ENCODE measurements around the gene ALX4.

Gene ALX4

GRCh38 chr11:44308923-44309477, 939 bp downstream of the ALX4 start:
- Histone ChIP-seq H3K4me3 (ENCODE audit: low read length in 2 of 2) (peak overlapping the region; percentile 3 to 27), H3K18ac (ENCODE audit: low read length) (peak overlapping the region; percentile 21), H3K4me1 (ENCODE audit: control insufficient read depth in 2 of 2, insufficient read depth in 1 of 2, low read depth in 1 of 2, low read length in 2 of 2) (peaks cover 4 to 15% of the 10 kb centered on the region in 2 donors), H2BK15ac (ENCODE audit: low read length) (peak overlapping the region; percentile 21), H4K91ac (ENCODE audit: low read depth, low read length, poor library complexity) (no peak overlapping the region), H3K4me2 (ENCODE audit: insufficient read depth, low read length, poor library complexity, severe bottlenecking) (peak overlapping the region; percentile 63), H3K36me3 (replicated peaks in 1 of 2; ENCODE audit: control insufficient read depth in 2 of 2, insufficient read depth in 2 of 2, low read length in 2 of 2) (no peaks in the 10 kb centered on the region), H4K8ac (ENCODE audit: low read depth, low read length) (no peak overlapping the region), H2AK5ac (ENCODE audit: low read depth, low read length) (peak overlapping the region; percentile 40), H2BK12ac (ENCODE audit: low read length) (no peak overlapping the region), H3K27ac (replicated peaks; ENCODE audit: low read length) (no peak overlapping the region), H2AFZ (ENCODE audit: low read length) (peak overlapping the region; percentile 85), H3K9ac (ENCODE audit: low read depth, low read length, poor library complexity) (no peak overlapping the region), H3K14ac (ENCODE audit: low read length) (no peak overlapping the region), H2BK5ac (ENCODE audit: low read length) (no peak overlapping the region), H2BK120ac (ENCODE audit: low read depth, low read length) (no peak overlapping the region), H3K23ac (ENCODE audit: low read depth, low read length, poor library complexity) (peak overlapping the region; percentile 94), H3K27me3 (ENCODE audit: control insufficient read depth in 3 of 3, insufficient read depth in 3 of 3, low read depth in 1 of 3, low read length in 3 of 3) (peaks cover 78 to 100% (median 100%) of the 10 kb centered on the region in 3 experiments), H3K9me3 (replicated peaks in 1 of 2; ENCODE audit: control insufficient read depth in 2 of 2, insufficient read depth in 1 of 2, low read depth in 1 of 2, low read length in 2 of 2) (peaks cover 0 to 2% of the 10 kb centered on the region in 2 donors), H3K4ac (ENCODE audit: low read length) (no peak overlapping the region), H3K79me1 (ENCODE audit: low read depth, low read length) (no peaks in the 10 kb centered on the region)
- no CpG with 5 or more reads among the region's 57 CpGs for WGBS, 2 donors (ENCODE audit: extremely low coverage in 2 of 2, insufficient read length in 2 of 2, insufficient replicate concordance in 1 of 2)
- DNase-seq (ENCODE audit: low spot score): no peak

GRCh38 chr11:44308256-44308922, 1.6 kb downstream of the ALX4 start:
- Histone ChIP-seq H2BK120ac (ENCODE audit: low read depth, low read length) (no peak overlapping the region), H4K8ac (ENCODE audit: low read depth, low read length) (no peak overlapping the region), H3K18ac (ENCODE audit: low read length) (peak overlapping the region; percentile 5), H2BK5ac (ENCODE audit: low read length) (no peak overlapping the region), H2BK12ac (ENCODE audit: low read length) (no peak overlapping the region), H3K4me3 (ENCODE audit: low read length in 2 of 2) (no peak overlapping the region), H4K91ac (ENCODE audit: low read depth, low read length, poor library complexity) (no peak overlapping the region), H3K79me1 (ENCODE audit: low read depth, low read length) (no peaks in the 10 kb centered on the region), H3K14ac (ENCODE audit: low read length) (no peak overlapping the region), H2BK15ac (ENCODE audit: low read length) (no peak overlapping the region), H3K9me3 (replicated peaks in 1 of 2; ENCODE audit: control insufficient read depth in 2 of 2, insufficient read depth in 1 of 2, low read depth in 1 of 2, low read length in 2 of 2) (peaks cover 0 to 2% of the 10 kb centered on the region in 2 donors), H3K23ac (ENCODE audit: low read depth, low read length, poor library complexity) (no peak overlapping the region), H2AK5ac (ENCODE audit: low read depth, low read length) (peak overlapping the region; percentile 59), H3K4me1 (ENCODE audit: control insufficient read depth in 2 of 2, insufficient read depth in 1 of 2, low read depth in 1 of 2, low read length in 2 of 2) (peaks cover 4 to 15% of the 10 kb centered on the region in 2 donors), H3K36me3 (replicated peaks in 1 of 2; ENCODE audit: control insufficient read depth in 2 of 2, insufficient read depth in 2 of 2, low read length in 2 of 2) (no peaks in the 10 kb centered on the region), H3K4ac (ENCODE audit: low read length) (no peak overlapping the region), H3K27me3 (ENCODE audit: control insufficient read depth in 3 of 3, insufficient read depth in 3 of 3, low read depth in 1 of 3, low read length in 3 of 3) (peaks cover 78 to 100% (median 100%) of the 10 kb centered on the region in 3 experiments), H3K9ac (ENCODE audit: low read depth, low read length, poor library complexity) (no peak overlapping the region), H2AFZ (ENCODE audit: low read length) (no peak overlapping the region), H3K27ac (replicated peaks; ENCODE audit: low read length) (no peak overlapping the region), H3K4me2 (ENCODE audit: insufficient read depth, low read length, poor library complexity, severe bottlenecking) (no peak overlapping the region)
- no peak for DNase-seq (ENCODE audit: low spot score)
- WGBS, 2 donors (ENCODE audit: extremely low coverage in 2 of 2, insufficient read length in 2 of 2, insufficient replicate concordance in 1 of 2): no CpG with 5 or more reads among the region's 20 CpGs

- no CpG with 5 or more reads among the region's 10 CpGs for WGBS, 2 donors (ENCODE audit: extremely low coverage in 2 of 2, insufficient read length in 2 of 2, insufficient replicate concordance in 1 of 2)
- Histone ChIP-seq H4K8ac (ENCODE audit: low read depth, low read length) (no peak overlapping the region), H3K79me1 (ENCODE audit: low read depth, low read length) (no peaks in the 10 kb centered on the region), H3K4ac (ENCODE audit: low read length) (no peak overlapping the region), H2BK15ac (ENCODE audit: low read length) (no peak overlapping the region), H4K91ac (ENCODE audit: low read depth, low read length, poor library complexity) (no peak overlapping the region), H3K23ac (ENCODE audit: low read depth, low read length, poor library complexity) (peak overlapping the region; percentile 52), H2BK5ac (ENCODE audit: low read length) (no peak overlapping the region), H3K4me3 (ENCODE audit: low read length in 2 of 2) (peak overlapping the region in 1 of 2 donors; percentile 3), H3K9me3 (replicated peaks in 1 of 2; ENCODE audit: control insufficient read depth in 2 of 2, insufficient read depth in 1 of 2, low read depth in 1 of 2, low read length in 2 of 2) (peaks cover 0 to 4% of the 10 kb centered on the region in 2 donors), H2AFZ (ENCODE audit: low read length) (no peak overlapping the region), H3K27ac (replicated peaks; ENCODE audit: low read length) (no peak overlapping the region), H3K4me1 (ENCODE audit: control insufficient read depth in 2 of 2, insufficient read depth in 1 of 2, low read depth in 1 of 2, low read length in 2 of 2) (peaks cover 4 to 15% of the 10 kb centered on the region in 2 donors), H3K18ac (ENCODE audit: low read length) (peak overlapping the region; percentile 52), H3K36me3 (replicated peaks in 1 of 2; ENCODE audit: control insufficient read depth in 2 of 2, insufficient read depth in 2 of 2, low read length in 2 of 2) (no peaks in the 10 kb centered on the region), H2BK12ac (ENCODE audit: low read length) (no peak overlapping the region), H3K14ac (ENCODE audit: low read length) (peak overlapping the region; percentile 76), H2AK5ac (ENCODE audit: low read depth, low read length) (peak overlapping the region; percentile 59), H3K4me2 (ENCODE audit: insufficient read depth, low read length, poor library complexity, severe bottlenecking) (no peak overlapping the region), H2BK120ac (ENCODE audit: low read depth, low read length) (no peak overlapping the region), H3K9ac (ENCODE audit: low read depth, low read length, poor library complexity) (peak overlapping the region; percentile 63), H3K27me3 (ENCODE audit: control insufficient read depth in 3 of 3, insufficient read depth in 3 of 3, low read depth in 1 of 3, low read length in 3 of 3) (peaks cover 85 to 100% (median 100%) of the 10 kb centered on the region in 3 experiments)
- no peak for DNase-seq (ENCODE audit: low spot score)
Measured at GRCh38 chr11:44307340-44308099, 2.4 kb downstream of the ALX4 start.

GRCh38 chr11:44306918-44307244, 3.1 kb downstream of the ALX4 start:
- H2AK5ac ChIP-seq (ENCODE audit: low read depth, low read length): peak overlapping the region; percentile 77
- no peak overlapping the region for H2BK15ac ChIP-seq (ENCODE audit: low read length)
- H3K23ac ChIP-seq (ENCODE audit: low read depth, low read length, poor library complexity): no peak overlapping the region
- peak overlapping the region; percentile 52 for H3K18ac ChIP-seq (ENCODE audit: low read length)
- no peak overlapping the region for H3K4me3 ChIP-seq (ENCODE audit: low read length in 2 of 2)
- H2BK12ac ChIP-seq (ENCODE audit: low read length): no peak overlapping the region
- H3K9ac ChIP-seq (ENCODE audit: low read depth, low read length, poor library complexity): no peak overlapping the region
- no peak overlapping the region for H2BK120ac ChIP-seq (ENCODE audit: low read depth, low read length)
- H3K4me2 ChIP-seq (ENCODE audit: insufficient read depth, low read length, poor library complexity, severe bottlenecking): no peak overlapping the region
- H3K4ac ChIP-seq (ENCODE audit: low read length): no peak overlapping the region
- no peak overlapping the region for H2AFZ ChIP-seq (ENCODE audit: low read length)
- no peaks in the 10 kb centered on the region for H3K36me3 ChIP-seq (replicated peaks in 1 of 2; ENCODE audit: control insufficient read depth in 2 of 2, insufficient read depth in 2 of 2, low read length in 2 of 2)
- DNase-seq (ENCODE audit: low spot score): no peak
- H4K91ac ChIP-seq (ENCODE audit: low read depth, low read length, poor library complexity): no peak overlapping the region
- H3K79me1 ChIP-seq (ENCODE audit: low read depth, low read length): no peaks in the 10 kb centered on the region
- peaks cover 4 to 15% of the 10 kb centered on the region in 2 donors for H3K4me1 ChIP-seq (ENCODE audit: control insufficient read depth in 2 of 2, insufficient read depth in 1 of 2, low read depth in 1 of 2, low read length in 2 of 2)
- no peak overlapping the region for H4K8ac ChIP-seq (ENCODE audit: low read depth, low read length)
- H2BK5ac ChIP-seq (ENCODE audit: low read length): no peak overlapping the region
- H3K27ac ChIP-seq (replicated peaks; ENCODE audit: low read length): no peak overlapping the region
- no peak overlapping the region for H3K14ac ChIP-seq (ENCODE audit: low read length)
- WGBS, 2 donors (ENCODE audit: extremely low coverage in 2 of 2, insufficient read length in 2 of 2, insufficient replicate concordance in 1 of 2): no CpG with 5 or more reads among the region's 7 CpGs
- peaks cover 83 to 100% (median 100%) of the 10 kb centered on the region in 3 experiments for H3K27me3 ChIP-seq (ENCODE audit: control insufficient read depth in 3 of 3, insufficient read depth in 3 of 3, low read depth in 1 of 3, low read length in 3 of 3)
- peaks cover 0 to 4% of the 10 kb centered on the region in 2 donors for H3K9me3 ChIP-seq (replicated peaks in 1 of 2; ENCODE audit: control insufficient read depth in 2 of 2, insufficient read depth in 1 of 2, low read depth in 1 of 2, low read length in 2 of 2)
